Measurements from ENCODE around the gene TRAFD1. TPM values are rescaled to one million over a fixed set of nuclear protein-coding genes. Genes with fewer than 3 reads are reported as not detected.

The TRAFD1 gene
- total RNA-seq, 1 donor from 2014 or later = 40.4 TPM

DNA sequence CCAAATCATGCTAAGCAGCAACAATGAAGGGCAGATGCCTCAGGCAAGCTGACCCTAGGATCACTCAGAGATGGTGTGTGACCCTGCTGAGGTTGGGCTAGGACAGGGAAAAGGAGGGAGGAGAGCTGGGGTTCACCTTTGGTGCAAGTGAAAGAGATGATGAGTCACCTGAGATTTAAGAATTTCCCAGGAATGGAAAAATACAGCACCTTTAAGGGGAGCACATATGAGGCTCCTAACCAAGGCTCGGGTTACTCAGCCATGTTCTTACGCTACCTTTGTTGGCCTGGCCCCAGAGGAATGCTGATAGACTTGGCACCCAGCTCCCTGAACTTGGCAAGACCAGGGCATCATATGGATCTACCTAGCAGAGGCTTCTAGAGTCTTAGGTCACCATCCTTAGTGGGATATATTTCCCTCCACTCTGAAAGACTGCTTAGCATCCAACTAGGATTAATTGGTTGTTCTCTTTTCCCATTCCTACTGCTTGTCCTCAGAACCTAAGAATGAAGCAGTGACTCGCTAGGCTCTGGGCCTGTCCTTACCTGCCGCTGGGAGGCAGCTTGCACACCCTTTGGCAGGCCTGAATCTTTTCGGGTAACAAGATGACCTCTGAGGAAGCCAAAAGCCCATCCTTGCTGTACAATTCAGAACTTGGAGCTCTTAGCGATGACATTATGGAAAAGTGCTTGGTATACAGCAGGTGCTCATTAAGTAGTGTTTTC is 12.8 kb upstream of the TRAFD1 start:
- Mint-ChIP-seq H3K27ac (peak overlapping the region; percentile 37), H3K36me3 (no peaks in the 10 kb centered on the region), H3K27me3 (no peaks in the 10 kb centered on the region), H3K4me1 (ENCODE audit: unreplicated experiment) (peaks cover 20% of the 10 kb centered on the region), H3K4me3 (no peak overlapping the region), H3K9me3 (no peaks in the 10 kb centered on the region)
- no peak for TF ChIP-seq CTCF (conservative IDR thresholded peaks at IDR 0.05)
- DNase-seq (ENCODE audit: extremely low spot score, unreplicated experiment) = no peak

GRCh38 chr12:112115259-112116045 is 9.9 kb upstream of the TRAFD1 start:
- Mint-ChIP-seq H3K27ac (no peak overlapping the region), H3K27me3 (no peaks in the 10 kb centered on the region), H3K4me3 (no peak overlapping the region), H3K36me3 (no peaks in the 10 kb centered on the region), H3K4me1 (ENCODE audit: unreplicated experiment) (peaks cover 17% of the 10 kb centered on the region), H3K9me3 (no peaks in the 10 kb centered on the region)
- no peak for TF ChIP-seq CTCF (conservative IDR thresholded peaks at IDR 0.05)
- no peak for DNase-seq (ENCODE audit: extremely low spot score, unreplicated experiment)

GRCh38 chr12:112116232-112117060 is 8.9 kb upstream of the TRAFD1 start:
- peaks cover 18% of the 10 kb centered on the region for H3K4me1 Mint-ChIP-seq (ENCODE audit: unreplicated experiment)
- H3K9me3 Mint-ChIP-seq = no peaks in the 10 kb centered on the region
- no peaks in the 10 kb centered on the region for H3K27me3 Mint-ChIP-seq
- peak overlapping the region; percentile 58 for H3K4me3 Mint-ChIP-seq
- DNase-seq (ENCODE audit: extremely low spot score, unreplicated experiment) = no peak
- peak overlapping the region; percentile 66 for H3K27ac Mint-ChIP-seq
- TF ChIP-seq CTCF (conservative IDR thresholded peaks at IDR 0.05) = no peak
- no peaks in the 10 kb centered on the region for H3K36me3 Mint-ChIP-seq

- Mint-ChIP-seq H3K27ac (no peak overlapping the region), H3K9me3 (no peaks in the 10 kb centered on the region), H3K36me3 (no peaks in the 10 kb centered on the region), H3K27me3 (no peaks in the 10 kb centered on the region), H3K4me3 (no peak overlapping the region), H3K4me1 (ENCODE audit: unreplicated experiment) (peaks cover 20% of the 10 kb centered on the region)
- DNase-seq (ENCODE audit: extremely low spot score, unreplicated experiment) = no peak
- no peak for TF ChIP-seq CTCF (conservative IDR thresholded peaks at IDR 0.05)
Observed at GRCh38 chr12:112117685-112118084, 7.7 kb upstream of the TRAFD1 start.

DNA sequence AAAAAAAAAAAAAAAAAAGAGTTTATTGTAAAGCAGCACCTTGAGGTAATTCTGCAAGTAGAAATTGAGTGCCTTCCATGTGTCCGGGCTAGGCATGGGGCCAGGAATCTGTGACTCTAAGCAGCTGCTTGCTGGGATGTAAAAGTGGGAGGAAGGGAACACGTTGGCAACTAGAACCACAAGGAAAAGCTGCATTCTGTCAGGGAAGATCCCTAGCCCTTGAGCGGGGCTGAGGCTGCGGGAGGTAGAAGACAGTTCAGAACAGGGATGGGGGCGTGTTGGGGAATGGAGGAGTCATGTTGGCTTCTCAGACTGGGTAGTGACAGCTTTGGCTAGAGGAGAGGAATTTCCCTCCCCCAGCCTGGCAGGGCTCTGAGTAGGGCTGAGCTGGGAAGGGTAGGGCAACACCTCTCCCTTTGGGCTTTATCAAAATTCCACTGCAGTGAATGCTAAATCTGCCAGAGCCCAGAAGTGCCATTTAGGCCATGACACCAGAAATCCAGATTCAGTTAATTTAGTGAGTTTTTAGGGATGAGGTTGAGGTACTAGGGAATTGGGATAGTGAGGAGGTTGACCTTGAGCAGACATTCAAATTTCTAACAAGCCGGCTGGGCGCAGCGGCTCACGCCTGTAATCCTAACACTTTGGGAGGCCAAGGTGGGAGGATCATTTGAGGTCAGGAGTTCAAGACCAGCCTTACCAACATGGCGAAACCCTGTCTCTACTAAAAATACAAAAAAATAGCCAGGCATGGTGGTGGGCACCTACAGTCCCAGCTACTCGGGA is 3.4 kb upstream of the TRAFD1 start:
- H3K27me3 Mint-ChIP-seq = no peaks in the 10 kb centered on the region
- no peaks in the 10 kb centered on the region for H3K36me3 Mint-ChIP-seq
- H3K4me1 Mint-ChIP-seq (ENCODE audit: unreplicated experiment) = peaks cover 29% of the 10 kb centered on the region
- H3K4me3 Mint-ChIP-seq = peak overlapping the region; percentile 0
- no peak for DNase-seq (ENCODE audit: extremely low spot score, unreplicated experiment)
- H3K9me3 Mint-ChIP-seq = no peaks in the 10 kb centered on the region
- TF ChIP-seq CTCF (conservative IDR thresholded peaks at IDR 0.05) = no peak
- H3K27ac Mint-ChIP-seq = peak overlapping the region; percentile 10

Data from type B pancreatic cell (in vitro differentiated cells).